Measurements from ENCODE around the gene ABTB1. TPM values are rescaled to one million over a fixed set of nuclear protein-coding genes. Genes with fewer than 3 reads are reported as not detected.

ABTB1 gene
- total RNA-seq, 6 donors from 2014 or later = 28.0 to 262 (median 65.8) TPM

DNA sequence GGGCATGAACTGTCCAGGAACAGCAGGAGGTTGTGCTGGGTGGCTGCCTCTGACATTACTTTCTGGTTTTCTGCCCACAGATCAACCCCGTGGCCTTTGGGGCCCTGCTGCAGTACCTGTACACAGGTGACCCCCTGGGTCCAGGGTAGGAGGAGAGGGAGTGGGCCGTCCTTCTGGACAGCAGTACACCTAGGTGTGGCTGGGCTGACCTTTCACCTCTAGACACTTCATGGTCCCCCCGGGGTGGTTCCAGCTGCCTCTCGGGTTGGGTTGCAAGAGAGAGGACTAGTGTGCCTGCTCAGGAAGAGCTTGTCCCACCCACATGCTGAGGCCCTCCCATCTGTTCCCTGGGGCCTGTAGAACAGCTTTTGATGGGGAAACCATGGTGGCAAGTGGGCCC, 3.7 kb downstream of the ABTB1 start:
- Histone ChIP-seq H3K9me3 (no peaks in the 10 kb centered on the region), H3K27ac (peak overlapping the region in 2 of 4 donors; percentile 75 to 76), H3K36me3 (peaks cover 0 to 46% (median 33%) of the 10 kb centered on the region in 4 donors), H3K4me3 (no peak overlapping the region), H3K27me3 (no peaks in the 10 kb centered on the region), H3K4me1 (peaks cover 18 to 32% (median 21%) of the 10 kb centered on the region in 4 donors)
- no peak for TF ChIP-seq POLR2A (IDR thresholded peaks at IDR 0.05)
- TF ChIP-seq, protein P1, sequence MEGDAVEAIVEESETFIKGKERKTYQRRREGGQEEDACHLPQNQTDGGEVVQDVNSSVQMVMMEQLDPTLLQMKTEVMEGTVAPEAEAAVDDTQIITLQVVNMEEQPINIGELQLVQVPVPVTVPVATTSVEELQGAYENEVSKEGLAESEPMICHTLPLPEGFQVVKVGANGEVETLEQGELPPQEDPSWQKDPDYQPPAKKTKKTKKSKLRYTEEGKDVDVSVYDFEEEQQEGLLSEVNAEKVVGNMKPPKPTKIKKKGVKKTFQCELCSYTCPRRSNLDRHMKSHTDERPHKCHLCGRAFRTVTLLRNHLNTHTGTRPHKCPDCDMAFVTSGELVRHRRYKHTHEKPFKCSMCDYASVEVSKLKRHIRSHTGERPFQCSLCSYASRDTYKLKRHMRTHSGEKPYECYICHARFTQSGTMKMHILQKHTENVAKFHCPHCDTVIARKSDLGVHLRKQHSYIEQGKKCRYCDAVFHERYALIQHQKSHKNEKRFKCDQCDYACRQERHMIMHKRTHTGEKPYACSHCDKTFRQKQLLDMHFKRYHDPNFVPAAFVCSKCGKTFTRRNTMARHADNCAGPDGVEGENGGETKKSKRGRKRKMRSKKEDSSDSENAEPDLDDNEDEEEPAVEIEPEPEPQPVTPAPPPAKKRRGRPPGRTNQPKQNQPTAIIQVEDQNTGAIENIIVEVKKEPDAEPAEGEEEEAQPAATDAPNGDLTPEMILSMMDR (IDR thresholded peaks at IDR 0.05) = no peak
- TF ChIP-seq EP300 (IDR thresholded peaks at IDR 0.05) = no peak
- TF ChIP-seq POLR2AphosphoS5 (IDR thresholded peaks at IDR 0.05) = no peak
- DNase-seq = peak in 1 of 2 donors; percentile 19
- WGBS, 2 donors = 100% methylated on average over 2 of the region's 4 CpGs; no CpG with 5 or more reads in 1 of the 2 donors
- no peak for ATAC-seq (ENCODE audit: low FRiP score in 2 of 2)

GRCh38 chr3:127676921-127677351, 4.2 kb downstream of the ABTB1 start:
- Histone ChIP-seq H3K9me3 (no peaks in the 10 kb centered on the region), H3K4me1 (peaks cover 14 to 27% (median 18%) of the 10 kb centered on the region in 4 donors), H3K36me3 (peaks cover 0 to 46% (median 33%) of the 10 kb centered on the region in 4 donors), H3K27me3 (no peaks in the 10 kb centered on the region), H3K27ac (peak overlapping the region in 2 of 4 donors; percentile 75 to 76), H3K4me3 (no peak overlapping the region)
- DNase-seq = peak; percentile 20 to 73
- TF ChIP-seq POLR2A (IDR thresholded peaks at IDR 0.05) (no peak), EP300 (IDR thresholded peaks at IDR 0.05) (no peak), POLR2AphosphoS5 (IDR thresholded peaks at IDR 0.05) (no peak)
- TF ChIP-seq, protein P1 (IDR thresholded peaks at IDR 0.05) = no peak
- no peak for ATAC-seq (ENCODE audit: low FRiP score in 2 of 2)
- 87% methylated on average over 14 to 17 of the region's 21 CpGs for WGBS, 2 donors

DNA sequence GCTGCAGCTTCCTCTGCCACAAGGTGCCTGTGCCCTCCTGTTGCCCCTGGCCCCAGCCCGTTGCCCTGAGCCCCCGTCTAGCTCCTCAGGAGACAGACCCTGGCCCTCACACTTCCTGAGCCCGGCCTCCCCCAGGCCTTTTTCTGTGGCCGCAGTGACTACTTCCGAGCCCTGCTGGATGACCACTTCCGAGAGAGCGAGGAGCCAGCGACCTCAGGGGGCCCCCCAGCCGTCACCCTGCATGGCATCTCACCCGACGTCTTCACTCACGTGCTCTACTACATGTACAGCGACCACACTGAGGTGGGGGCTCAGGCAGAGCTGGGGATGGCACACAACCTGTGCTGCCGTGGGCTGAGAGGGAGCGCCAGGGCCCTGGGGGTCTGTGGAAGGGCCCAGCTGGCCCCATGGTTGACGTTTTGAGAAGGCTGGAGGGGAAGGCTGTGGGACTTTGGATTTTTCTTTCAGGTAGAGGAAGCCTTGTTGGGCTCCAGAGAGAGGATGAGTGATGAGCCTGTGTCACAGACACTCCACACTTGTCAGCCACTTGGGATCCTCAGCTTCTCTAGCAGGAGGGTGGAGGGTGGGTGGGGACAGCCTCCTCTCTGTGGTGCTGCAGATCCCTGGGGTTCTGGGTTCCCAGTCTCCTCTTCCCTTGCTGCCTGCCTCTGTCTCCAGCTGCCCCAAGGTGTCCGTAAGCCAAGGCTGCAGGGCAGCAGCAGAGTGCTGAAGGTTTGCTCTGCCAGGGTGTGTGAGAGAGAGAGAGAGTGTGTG, 5.0 kb downstream of the ABTB1 start:
- TF ChIP-seq, protein P1 (IDR thresholded peaks at IDR 0.05) = no peak
- no peak for TF ChIP-seq POLR2A (IDR thresholded peaks at IDR 0.05)
- TF ChIP-seq POLR2AphosphoS5 (IDR thresholded peaks at IDR 0.05) = no peak
- no peak for TF ChIP-seq EP300 (IDR thresholded peaks at IDR 0.05)
- Histone ChIP-seq H3K27me3 (no peaks in the 10 kb centered on the region), H3K36me3 (peaks cover 0 to 46% (median 33%) of the 10 kb centered on the region in 4 donors), H3K4me3 (no peak overlapping the region), H3K9me3 (no peaks in the 10 kb centered on the region), H3K27ac (peak overlapping the region; percentile 2 to 76 (median 59)), H3K4me1 (peaks cover 11 to 24% (median 14%) of the 10 kb centered on the region in 4 donors)
- no peak for ATAC-seq (ENCODE audit: low FRiP score in 2 of 2)
- WGBS, 2 donors = 90 to 93% methylated on average over 14 to 17 of the region's 17 CpGs
- peak in 1 of 2 donors; percentile 20 for DNase-seq

GRCh38 chr3:127678315-127678599, 5.5 kb downstream of the ABTB1 start:
- no peak for DNase-seq
- 95 to 98% methylated on average over 8 of the region's 8 CpGs for whole genome bisulfite sequencing, 2 donors
- TF ChIP-seq POLR2A (IDR thresholded peaks at IDR 0.05) (no peak), POLR2AphosphoS5 (IDR thresholded peaks at IDR 0.05) (no peak), EP300 (IDR thresholded peaks at IDR 0.05) (no peak)
- TF ChIP-seq, protein P1 (IDR thresholded peaks at IDR 0.05) = no peak

More at GRCh38 chr3:127678315-127678599, 5.5 kb downstream of the ABTB1 start:
- Histone ChIP-seq H3K36me3 (peaks cover 0 to 46% (median 33%) of the 10 kb centered on the region in 4 donors), H3K9me3 (no peaks in the 10 kb centered on the region), H3K4me1 (peaks cover 11 to 24% (median 13%) of the 10 kb centered on the region in 4 donors), H3K4me3 (no peak overlapping the region), H3K27me3 (no peaks in the 10 kb centered on the region), H3K27ac (peak overlapping the region; percentile 2 to 76 (median 59))
- no peak for ATAC-seq (ENCODE audit: low FRiP score in 2 of 2)
